ENCODE measurements around the gene FBXL17.

- no peak for TF ChIP-seq CTCF (IDR thresholded peaks at IDR 0.05)
- no peak for TF ChIP-seq TCF12 (IDR thresholded peaks at IDR 0.05)
- TF ChIP-seq USF2 (IDR thresholded peaks at IDR 0.05; ENCODE audit: borderline replicate concordance, low read depth, low read length), result no peak
- no peak for TF ChIP-seq GABPA (IDR thresholded peaks at IDR 0.05; ENCODE audit: low read depth)
- no peak for TF ChIP-seq TAF1 (IDR thresholded peaks at IDR 0.05; ENCODE audit: borderline replicate concordance, low read depth, low read length)
Observed at GRCh38 chr5:107817436-107817835, 564.5 kb downstream of the FBXL17 start.

All from SK-N-SH (cell line).